SK-N-SH treated with all-trans-retinoic acid at 6 μM for 48 hours (cell line): Measurements from ENCODE around the gene RSPO4.

ENCODE experiments used
- ATAC-seq: fragments of 200-7000 bp; cut with Tn5 transposase; 3 replicates; pipeline ENCODE4 v1.9.1; 2020; ENCODE audit warnings: mild to moderate bottlenecking, moderate library complexity
- ARNTL ChIP-seq: fragments of 450-650 bp; formaldehyde crosslinking; IDR thresholded peaks from 2 replicates; pipeline ENCODE4 v1.5.0; 2020; ENCODE audit warnings: low read depth, mild to moderate bottlenecking, moderate library complexity, borderline replicate concordance
- BACH2 ChIP-seq: fragments of 250-450 bp; sonication (Bioruptor Pico); IDR thresholded peaks from 2 replicates; pipeline ENCODE4 v1.9.0; 2021; ENCODE audit warnings: mild to moderate bottlenecking, borderline replicate concordance
- CREB5 ChIP-seq: fragments of 250-450 bp; sonication (Bioruptor Pico); IDR thresholded peaks from 2 replicates; pipeline ENCODE4 v1.5.1; 2020; ENCODE audit warnings: low read depth, mild to moderate bottlenecking, moderate library complexity
- CSDC2 ChIP-seq: fragments of 250-450 bp; sonication (Bioruptor Pico); IDR thresholded peaks from 2 replicates; pipeline ENCODE4 v1.5.0; 2020; ENCODE audit warnings: mild to moderate bottlenecking, moderate library complexity
- CSRNP3 ChIP-seq: fragments of 250-450 bp; sonication (Bioruptor Pico); IDR thresholded peaks from 2 replicates; pipeline ENCODE4 v1.5.1; 2021; ENCODE audit warnings: mild to moderate bottlenecking, moderate library complexity
- ESRRG ChIP-seq: fragments of 250-450 bp; sonication (Bioruptor Pico); IDR thresholded peaks from 2 replicates; pipeline ENCODE4 v1.6.1; 2021; ENCODE audit warnings: mild to moderate bottlenecking
- GLIS3 ChIP-seq: fragments of 250-450 bp; sonication (Bioruptor Pico); IDR thresholded peaks from 2 replicates; pipeline ENCODE4 v1.5.0; 2020; ENCODE audit warnings: mild to moderate bottlenecking, moderate library complexity
- ISL1 ChIP-seq: fragments of 250-450 bp; sonication (Bioruptor Pico); IDR thresholded peaks from 2 replicates; pipeline ENCODE4 v2.1.2; 2022; ENCODE audit warnings: mild to moderate bottlenecking, moderate library complexity
- OSR1 ChIP-seq: fragments of 250-450 bp; sonication (Bioruptor Pico); IDR thresholded peaks from 2 replicates; pipeline ENCODE4 v1.8.0; 2022; ENCODE audit warnings: moderate library complexity, mild to moderate bottlenecking, inconsistent platforms
- PPARA ChIP-seq: fragments of 250-450 bp; sonication (Bioruptor Pico); IDR thresholded peaks from 2 replicates; pipeline ENCODE4 v1.5.0; 2020; ENCODE audit warnings: mild to moderate bottlenecking, borderline replicate concordance
- SNAI2 ChIP-seq: fragments of 250-450 bp; sonication (Bioruptor Pico); IDR thresholded peaks from 2 replicates; pipeline ENCODE4 v1.5.0; 2020; ENCODE audit warnings: mild to moderate bottlenecking, moderate library complexity
- TCF4 ChIP-seq: fragments of 250-450 bp; sonication (Bioruptor Pico); IDR thresholded peaks from 2 replicates; pipeline ENCODE4 v1.8.0; 2021; ENCODE audit warnings: mild to moderate bottlenecking, moderate library complexity, borderline replicate concordance
- TOX ChIP-seq: fragments of 250-450 bp; sonication (Bioruptor Pico); IDR thresholded peaks from 2 replicates; pipeline ENCODE4 v1.8.0; 2021; ENCODE audit warnings: mild to moderate bottlenecking, moderate library complexity, borderline replicate concordance
- ZC3H10 ChIP-seq: fragments of 250-450 bp; sonication (Bioruptor Pico); IDR thresholded peaks from 2 replicates; pipeline ENCODE4 v1.5.1; 2021; ENCODE audit warnings: mild to moderate bottlenecking, moderate library complexity
- ZFP3 ChIP-seq: fragments of 250-450 bp; sonication (Bioruptor Pico); IDR thresholded peaks from 2 replicates; pipeline ENCODE4 v1.5.0; 2020; ENCODE audit warnings: mild to moderate bottlenecking, moderate library complexity
- ZFP30 ChIP-seq: fragments of 450-650 bp; formaldehyde crosslinking; IDR thresholded peaks from 2 replicates; pipeline ENCODE4 v1.5.0; 2022; ENCODE audit warnings: mild to moderate bottlenecking, moderate library complexity
- ZNF565 ChIP-seq: fragments of 450-650 bp; formaldehyde crosslinking; conservative IDR thresholded peaks from 2 replicates; pipeline ENCODE4 v1.5.0; 2020; ENCODE audit warnings: low read depth, mild to moderate bottlenecking, moderate library complexity
- TF ChIP-seq, protein P1 (sequence below): fragments of 250-450 bp; sonication (Bioruptor Pico); IDR thresholded peaks from 2 replicates; pipeline ENCODE4 v1.8.0; 2021; ENCODE audit warnings: low read depth, mild to moderate bottlenecking, moderate library complexity, borderline replicate concordance
- TF ChIP-seq, protein P2 (sequence below): fragments of 250-450 bp; sonication (Bioruptor Pico); IDR thresholded peaks from 2 replicates; pipeline ENCODE4 v1.8.0; 2020; ENCODE audit warnings: mild to moderate bottlenecking, moderate library complexity, borderline replicate concordance

RSPO4 gene

DNA sequence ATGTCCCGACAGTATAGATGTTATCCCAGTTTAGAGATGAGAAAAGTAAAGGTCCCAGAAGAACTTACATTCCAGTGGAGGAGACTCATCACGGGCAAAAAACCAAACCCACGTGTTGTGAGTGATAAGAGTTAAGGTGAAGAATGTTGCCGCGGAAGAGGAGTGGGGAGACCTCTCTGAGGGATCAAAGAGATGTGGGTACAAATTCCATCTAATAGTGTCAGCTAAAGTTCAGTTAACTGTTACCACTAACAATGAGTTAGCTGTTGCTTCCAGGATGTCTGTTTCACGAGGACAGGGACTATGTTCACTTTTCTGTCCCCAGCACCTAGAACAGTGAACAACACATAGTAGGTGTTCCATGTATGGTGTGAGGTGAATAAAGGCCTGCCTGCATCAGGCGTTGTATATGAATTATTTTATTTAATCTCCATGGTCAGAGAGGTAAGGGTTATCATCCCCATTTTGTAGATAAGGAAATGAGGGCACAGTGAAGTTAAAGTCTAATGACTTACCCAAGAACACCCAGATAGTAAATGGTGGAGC is 39.8 kb upstream of the RSPO4 start (continued):
- TF ChIP-seq, protein P1, sequence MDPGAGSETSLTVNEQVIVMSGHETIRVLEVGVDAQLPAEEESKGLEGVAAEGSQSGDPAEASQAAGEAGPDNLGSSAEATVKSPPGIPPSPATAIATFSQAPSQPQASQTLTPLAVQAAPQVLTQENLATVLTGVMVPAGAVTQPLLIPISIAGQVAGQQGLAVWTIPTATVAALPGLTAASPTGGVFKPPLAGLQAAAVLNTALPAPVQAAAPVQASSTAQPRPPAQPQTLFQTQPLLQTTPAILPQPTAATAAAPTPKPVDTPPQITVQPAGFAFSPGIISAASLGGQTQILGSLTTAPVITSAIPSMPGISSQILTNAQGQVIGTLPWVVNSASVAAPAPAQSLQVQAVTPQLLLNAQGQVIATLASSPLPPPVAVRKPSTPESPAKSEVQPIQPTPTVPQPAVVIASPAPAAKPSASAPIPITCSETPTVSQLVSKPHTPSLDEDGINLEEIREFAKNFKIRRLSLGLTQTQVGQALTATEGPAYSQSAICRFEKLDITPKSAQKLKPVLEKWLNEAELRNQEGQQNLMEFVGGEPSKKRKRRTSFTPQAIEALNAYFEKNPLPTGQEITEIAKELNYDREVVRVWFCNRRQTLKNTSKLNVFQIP (CRISPR knock-in tag) = no peak
- no peak for TF ChIP-seq ZFP3
- no peak for TF ChIP-seq ESRRG (CRISPR knock-in tag)
- no peak for TF ChIP-seq TCF4 (CRISPR knock-in tag)
- TF ChIP-seq, protein P2, sequence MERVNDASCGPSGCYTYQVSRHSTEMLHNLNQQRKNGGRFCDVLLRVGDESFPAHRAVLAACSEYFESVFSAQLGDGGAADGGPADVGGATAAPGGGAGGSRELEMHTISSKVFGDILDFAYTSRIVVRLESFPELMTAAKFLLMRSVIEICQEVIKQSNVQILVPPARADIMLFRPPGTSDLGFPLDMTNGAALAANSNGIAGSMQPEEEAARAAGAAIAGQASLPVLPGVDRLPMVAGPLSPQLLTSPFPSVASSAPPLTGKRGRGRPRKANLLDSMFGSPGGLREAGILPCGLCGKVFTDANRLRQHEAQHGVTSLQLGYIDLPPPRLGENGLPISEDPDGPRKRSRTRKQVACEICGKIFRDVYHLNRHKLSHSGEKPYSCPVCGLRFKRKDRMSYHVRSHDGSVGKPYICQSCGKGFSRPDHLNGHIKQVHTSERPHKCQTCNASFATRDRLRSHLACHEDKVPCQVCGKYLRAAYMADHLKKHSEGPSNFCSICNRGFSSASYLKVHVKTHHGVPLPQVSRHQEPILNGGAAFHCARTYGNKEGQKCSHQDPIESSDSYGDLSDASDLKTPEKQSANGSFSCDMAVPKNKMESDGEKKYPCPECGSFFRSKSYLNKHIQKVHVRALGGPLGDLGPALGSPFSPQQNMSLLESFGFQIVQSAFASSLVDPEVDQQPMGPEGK (CRISPR knock-in tag) = no peak

DNA sequence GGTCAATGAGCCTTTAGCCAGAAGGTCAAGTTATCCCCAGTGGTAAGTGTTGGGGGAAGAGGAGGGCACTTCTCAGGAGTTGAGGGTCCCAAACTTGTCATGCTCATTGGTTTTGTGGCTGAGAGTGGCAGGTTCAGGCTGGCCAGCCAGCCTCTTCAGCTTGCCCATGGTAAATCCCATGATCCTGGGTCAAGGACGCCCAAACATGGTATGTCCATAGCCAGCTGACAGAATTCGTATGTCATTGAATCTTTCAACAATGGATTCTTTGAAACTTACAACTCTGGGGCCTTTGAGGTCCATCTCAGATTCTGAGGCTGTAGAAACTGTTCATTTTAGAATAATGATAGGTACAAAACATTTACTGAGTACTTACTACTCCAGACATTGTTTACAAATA is 36.1 kb upstream of the RSPO4 start:
- no peak for ATAC-seq
- TF ChIP-seq BACH2 (CRISPR knock-in tag) (no peak), ZFP3 (no peak), ZNF565 (CRISPR knock-in tag) (no peak), OSR1 (CRISPR knock-in tag) (no peak), ARNTL (CRISPR knock-in tag) (no peak), GLIS3 (CRISPR knock-in tag) (no peak), ISL1 (CRISPR knock-in tag) (no peak), ZC3H10 (no peak), SNAI2 (CRISPR knock-in tag) (no peak), CSRNP3 (CRISPR knock-in tag) (no peak), ESRRG (CRISPR knock-in tag) (no peak), TOX (no peak), TCF4 (CRISPR knock-in tag) (no peak), ZFP30 (CRISPR knock-in tag) (no peak)
- TF ChIP-seq, protein P2 (CRISPR knock-in tag) = no peak
- TF ChIP-seq, protein P1 (CRISPR knock-in tag) = no peak
- TF ChIP-seq, all 23 proteins: peak for 0

GRCh38 chr20:1037039-1037438 is 34.9 kb upstream of the RSPO4 start:
- no peak for TF ChIP-seq SNAI2 (CRISPR knock-in tag)
- TF ChIP-seq TCF4 (CRISPR knock-in tag) = no peak
- TF ChIP-seq PPARA (CRISPR knock-in tag) = no peak
- TF ChIP-seq OSR1 (CRISPR knock-in tag) = no peak
- no peak for TF ChIP-seq CREB5
- no peak for TF ChIP-seq ARNTL (CRISPR knock-in tag)
- TF ChIP-seq, protein P2 (CRISPR knock-in tag) = no peak
- TF ChIP-seq ZNF565 (CRISPR knock-in tag) = no peak
- TF ChIP-seq ESRRG (CRISPR knock-in tag) = no peak
- no peak for TF ChIP-seq ZFP3
- no peak for TF ChIP-seq CSDC2 (CRISPR knock-in tag)

More at GRCh38 chr20:1037039-1037438, 34.9 kb upstream of the RSPO4 start:
- ATAC-seq = no peak
